Measurements from ENCODE around the gene MIEF2.
"Not testable (repeated sequence)": the region's sequence is repeated elsewhere in the genome, so short reads cannot be mapped to it uniquely, and the experiment has no call there.

Gene MIEF2

DNA sequence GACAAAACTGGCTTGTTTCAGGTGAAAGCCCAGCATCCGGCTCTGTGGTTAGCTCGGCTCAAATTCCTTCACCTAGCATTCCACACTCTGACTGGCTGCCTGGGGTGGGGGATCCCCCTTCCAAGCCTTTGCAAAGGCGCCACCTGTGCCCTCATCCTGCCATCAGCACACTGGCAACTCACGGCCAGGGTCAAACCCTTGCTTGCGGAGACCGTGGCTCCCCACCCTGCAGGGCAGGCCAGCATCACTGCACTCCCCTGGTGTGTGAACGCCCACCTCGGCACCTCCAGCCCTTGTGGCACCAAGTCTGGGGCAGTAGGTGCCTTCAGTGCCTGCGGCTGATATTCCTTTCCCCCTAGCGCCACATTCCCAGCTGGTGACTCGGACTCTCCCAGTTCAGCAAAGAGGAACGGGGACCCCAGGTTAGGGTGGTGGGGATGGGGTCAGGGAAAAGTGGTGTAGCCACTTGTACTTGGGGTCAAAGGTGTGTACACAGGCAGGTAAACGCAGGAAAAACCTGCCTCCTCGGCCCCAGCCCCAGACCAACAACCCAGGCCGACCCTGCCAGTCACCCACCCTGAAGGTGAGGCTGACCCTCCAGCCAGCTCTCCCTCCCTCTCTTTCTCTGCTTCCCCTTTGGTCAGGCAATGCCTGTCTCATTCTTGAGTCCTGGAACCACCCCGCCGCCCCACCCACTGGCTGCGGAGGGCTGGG, 3.0 kb upstream of the MIEF2 start:
- no peak for DNase-seq

DNA sequence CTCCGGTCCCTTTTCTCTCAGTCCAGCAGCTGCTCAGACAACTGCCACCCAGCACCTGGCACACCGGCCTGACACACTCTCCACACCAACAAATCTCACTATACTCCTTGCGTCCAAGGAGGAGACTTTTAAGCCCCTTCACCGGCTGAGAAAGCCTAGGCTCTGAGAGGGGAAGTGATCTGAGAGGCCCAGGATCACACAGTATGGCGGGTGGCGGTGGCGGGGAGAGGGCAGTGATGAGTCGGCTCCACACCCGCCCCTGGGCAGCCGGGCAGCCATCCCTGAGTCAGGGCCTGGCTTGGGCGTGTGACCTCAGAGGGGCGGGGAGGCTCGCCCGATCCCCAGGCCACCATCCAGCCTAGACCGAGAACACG, 2.5 kb upstream of the MIEF2 start:
- no peak for DNase-seq

DNA sequence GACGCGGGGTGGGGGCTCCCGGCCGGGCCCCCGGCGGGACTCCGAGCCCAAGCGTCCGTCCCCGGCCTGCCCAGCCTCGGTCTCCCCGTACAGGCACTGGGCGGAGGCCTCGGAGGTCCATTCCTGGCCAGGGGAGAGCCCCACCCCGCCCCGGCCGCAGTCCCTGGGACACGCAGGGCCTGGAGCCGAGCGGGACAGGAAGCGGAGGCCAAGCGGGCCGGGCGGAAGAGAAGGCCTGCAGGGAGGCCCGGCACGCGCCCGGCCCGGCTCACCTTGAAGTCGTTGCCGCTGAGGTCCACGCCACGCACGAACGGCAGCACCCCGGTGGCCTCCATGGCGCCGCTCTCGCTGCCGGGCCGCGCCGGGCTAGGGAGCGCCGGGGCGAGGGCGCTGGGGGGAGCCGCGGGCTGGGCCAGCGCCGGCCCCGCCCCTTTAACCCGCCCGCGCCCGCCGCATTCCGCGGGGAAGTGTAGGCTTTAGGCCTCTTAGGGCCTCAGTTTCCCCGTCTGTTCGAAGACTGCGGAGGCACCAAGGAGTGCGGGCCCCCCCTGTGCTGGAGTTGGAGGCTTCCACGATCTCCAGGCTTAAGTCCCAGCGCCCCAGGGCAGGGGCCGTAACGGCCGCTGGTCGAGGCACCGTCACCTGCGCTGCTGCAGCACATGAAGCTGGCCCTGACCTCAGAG, 2.0 kb upstream of the MIEF2 start, which contains the start of gene FLII:
FLII (minus strand) TSS at position 383 of the 683 bp plus-strand sequence; CDS start at position 335, 48 bp downstream.
- DNase-seq = no peak

DNA sequence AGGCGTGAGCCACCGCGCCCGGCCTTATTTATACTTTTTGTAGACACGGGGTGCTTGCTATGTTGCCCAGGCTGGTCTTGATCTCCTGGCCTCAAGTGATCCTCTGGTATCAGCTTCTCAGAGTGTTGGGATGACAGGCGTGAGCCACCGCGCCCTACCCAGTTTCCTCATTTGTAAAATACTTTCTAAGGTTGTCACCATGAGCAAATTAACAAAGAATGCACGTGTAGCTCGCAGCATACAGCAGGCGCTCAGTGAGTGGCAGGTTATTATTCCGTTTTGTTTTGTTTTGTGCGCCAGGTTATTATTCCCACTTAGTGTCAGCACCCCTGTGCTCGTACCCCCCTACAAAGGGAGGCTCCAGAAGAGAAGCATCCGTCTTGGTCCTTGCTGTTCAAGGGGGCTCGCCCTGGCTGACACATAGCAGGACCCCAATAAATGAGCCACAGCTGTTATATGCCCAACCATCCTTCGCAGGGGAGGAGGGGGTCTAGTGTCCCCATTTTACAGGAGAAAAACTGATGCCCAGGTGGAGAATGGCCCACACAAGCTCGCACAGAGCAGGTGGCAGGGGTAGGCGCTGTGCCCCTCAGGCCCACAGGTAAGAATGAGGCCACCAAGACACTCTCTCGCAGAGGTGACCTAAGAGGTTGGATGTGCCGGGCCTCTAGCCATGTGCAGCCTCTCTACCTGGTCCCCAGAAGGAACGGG, 686 bp upstream of the MIEF2 start:
- DNase-seq = no peak

DNA sequence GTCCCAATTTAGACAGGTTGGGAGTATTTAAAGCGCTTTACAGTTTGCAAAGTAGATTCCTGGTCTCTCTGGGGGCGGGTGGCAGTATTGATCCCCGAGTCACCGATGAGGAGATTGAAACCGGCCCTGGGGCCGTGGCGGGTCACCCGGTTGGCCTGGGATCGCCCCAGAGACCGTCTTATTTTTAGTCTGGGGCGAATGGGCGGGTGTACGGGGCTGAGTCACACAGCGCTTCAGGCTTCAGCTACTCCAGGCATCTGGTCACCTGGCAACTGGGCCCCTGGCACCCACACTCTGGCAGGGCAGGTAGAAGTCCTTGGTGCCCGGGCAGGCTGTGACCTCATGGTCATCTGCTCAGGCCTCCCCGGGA, 669 bp downstream of the MIEF2 start:
- no peak for DNase-seq

DNA sequence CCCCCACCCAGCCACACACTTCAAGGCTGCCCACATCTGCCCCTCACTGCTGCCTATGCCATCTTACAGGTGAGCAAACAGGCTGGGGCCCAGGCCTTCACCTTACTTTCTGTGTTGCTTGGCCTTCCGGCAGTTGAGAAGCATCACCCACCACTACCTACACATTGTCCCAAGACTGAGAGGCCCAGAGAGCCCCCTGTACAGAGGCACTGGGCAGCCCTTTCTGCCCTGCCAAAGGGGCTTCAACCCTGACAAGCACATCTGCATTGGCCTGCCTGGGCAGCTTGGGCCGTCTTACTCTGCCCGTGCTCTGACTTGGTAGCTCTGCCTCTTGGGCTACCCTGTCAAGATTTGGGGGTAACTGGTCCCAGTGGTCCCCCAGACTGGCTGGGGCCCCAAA, 1.2 kb downstream of the MIEF2 start:
- no peak for DNase-seq

DNA sequence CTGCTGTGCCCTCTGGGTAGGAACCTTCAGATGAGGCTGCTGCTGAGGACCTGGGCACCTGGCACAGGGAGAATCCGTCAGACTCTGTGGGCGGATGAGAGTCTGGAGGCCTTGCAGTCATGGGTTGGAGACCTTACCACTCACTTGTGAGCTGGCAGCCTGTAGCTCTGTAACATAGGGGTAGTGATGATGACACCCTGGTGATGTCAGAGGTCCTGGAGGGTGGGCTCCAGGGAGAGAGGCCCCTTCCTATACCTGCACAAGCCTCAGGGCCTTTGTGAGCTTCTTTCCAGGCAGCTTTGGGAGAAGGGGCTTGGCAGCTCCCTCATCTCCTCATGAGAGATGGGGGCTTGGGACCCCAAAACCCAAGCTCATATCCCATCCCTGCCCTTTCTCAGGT, 1.6 kb downstream of the MIEF2 start:
- no peak for DNase-seq

DNA sequence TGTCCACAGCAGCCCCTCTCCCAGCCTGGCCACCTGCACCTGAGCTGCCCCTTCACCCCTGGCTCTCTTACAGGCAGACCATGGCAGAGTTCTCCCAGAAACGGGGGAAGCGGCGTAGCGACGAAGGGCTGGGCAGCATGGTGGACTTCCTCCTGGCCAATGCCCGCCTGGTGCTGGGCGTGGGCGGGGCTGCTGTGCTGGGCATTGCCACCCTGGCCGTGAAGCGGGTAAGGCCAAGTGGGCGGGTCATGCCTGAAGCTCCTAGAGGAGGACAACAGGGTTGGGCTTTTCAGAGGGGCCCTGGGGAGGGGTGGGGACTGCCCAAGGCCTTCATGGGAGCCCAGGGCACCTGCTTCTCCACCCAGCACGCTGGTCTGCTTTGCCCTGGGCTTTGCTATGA, 2.2 kb downstream of the MIEF2 start:
- no peak for DNase-seq

DNA sequence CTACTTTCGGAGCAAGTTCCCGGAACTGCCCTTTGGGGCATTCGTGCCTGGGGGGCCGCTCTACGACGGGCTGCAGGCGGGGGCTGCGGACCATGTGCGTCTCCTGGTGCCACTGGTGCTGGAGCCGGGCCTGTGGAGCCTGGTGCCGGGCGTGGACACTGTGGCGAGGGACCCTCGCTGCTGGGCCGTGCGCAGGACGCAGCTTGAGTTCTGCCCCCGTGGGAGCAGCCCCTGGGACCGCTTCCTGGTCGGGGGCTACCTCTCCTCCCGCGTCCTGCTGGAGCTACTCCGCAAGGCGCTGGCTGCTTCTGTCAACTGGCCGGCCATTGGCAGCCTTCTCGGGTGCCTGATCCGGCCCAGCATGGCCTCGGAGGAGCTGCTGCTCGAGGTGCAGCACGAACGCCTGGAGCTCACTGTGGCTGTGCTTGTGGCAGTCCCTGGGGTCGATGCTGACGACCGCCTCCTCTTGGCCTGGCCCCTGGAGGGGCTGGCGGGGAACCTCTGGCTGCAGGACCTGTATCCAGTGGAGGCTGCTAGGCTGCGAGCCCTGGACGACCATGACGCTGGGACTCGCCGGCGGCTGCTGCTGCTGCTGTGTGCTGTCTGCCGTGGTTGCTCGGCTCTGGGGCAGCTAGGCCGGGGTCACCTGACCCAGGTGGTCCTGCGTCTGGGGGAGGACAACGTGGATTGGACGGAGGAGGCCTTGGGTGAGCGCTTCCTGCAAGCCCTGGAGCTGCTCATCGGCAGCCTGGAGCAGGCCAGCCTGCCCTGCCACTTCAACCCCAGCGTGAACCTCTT, 3.6 kb downstream of the MIEF2 start:
- DNase-seq = no peak

DNA sequence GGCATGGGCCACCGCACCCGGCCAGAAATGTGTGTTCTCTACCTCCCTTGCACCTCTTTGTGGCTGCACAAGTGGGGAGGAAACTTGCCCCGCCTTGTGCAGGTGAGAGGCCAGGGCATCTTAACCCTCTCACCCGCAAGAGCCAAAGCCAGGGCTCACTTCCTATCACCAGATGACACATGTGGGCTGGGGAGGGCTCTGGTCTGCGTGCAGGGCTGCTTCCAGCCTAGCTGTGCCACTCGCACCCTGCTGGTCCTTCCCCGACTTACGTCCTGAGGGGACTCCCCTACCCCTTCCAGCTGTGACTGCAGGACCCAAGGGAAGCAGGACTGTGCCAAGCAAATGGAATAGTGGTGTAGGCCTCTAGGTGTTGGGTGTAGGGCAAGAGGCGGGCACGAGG, 6.9 kb downstream of the MIEF2 start:
- no peak for DNase-seq

DNA sequence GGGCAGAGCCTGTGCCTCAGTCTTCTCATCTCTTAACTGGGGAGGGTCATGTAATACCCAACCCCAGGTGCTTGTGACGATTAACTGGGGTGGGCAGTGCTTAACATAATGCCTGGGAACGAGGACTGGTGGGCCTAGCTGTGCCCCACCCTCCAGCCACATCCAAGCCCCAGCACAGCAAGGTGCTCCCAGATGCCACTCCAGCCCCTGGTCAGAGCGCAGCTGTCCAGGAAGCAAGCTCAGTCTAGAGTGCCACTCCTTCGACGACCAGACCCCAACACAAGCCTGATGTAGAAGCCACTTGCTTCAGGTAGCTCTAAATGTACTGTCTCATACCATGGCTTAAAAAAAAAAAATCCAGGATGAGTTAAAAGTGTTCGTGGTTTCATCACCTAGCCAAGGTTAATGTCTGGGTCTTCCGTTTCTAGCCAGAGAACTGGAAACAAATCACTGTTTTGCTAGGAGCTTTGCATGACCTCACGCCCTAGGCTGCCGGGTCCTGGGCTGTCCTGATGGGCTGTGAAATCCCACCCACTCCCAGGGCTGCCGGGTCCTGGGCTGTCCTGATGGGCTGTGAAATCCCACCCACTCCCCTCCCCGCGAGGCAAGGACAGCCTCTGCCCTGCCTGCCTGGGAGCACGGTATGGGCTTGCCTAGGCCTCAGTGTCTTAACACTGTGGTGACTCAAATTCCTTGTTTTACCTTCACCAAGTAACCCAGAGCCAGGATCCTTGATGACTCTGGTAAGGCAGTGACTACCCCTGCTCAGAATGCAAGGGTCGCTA, 7.7 kb downstream of the MIEF2 start:
- DNase-seq = no peak

DNA sequence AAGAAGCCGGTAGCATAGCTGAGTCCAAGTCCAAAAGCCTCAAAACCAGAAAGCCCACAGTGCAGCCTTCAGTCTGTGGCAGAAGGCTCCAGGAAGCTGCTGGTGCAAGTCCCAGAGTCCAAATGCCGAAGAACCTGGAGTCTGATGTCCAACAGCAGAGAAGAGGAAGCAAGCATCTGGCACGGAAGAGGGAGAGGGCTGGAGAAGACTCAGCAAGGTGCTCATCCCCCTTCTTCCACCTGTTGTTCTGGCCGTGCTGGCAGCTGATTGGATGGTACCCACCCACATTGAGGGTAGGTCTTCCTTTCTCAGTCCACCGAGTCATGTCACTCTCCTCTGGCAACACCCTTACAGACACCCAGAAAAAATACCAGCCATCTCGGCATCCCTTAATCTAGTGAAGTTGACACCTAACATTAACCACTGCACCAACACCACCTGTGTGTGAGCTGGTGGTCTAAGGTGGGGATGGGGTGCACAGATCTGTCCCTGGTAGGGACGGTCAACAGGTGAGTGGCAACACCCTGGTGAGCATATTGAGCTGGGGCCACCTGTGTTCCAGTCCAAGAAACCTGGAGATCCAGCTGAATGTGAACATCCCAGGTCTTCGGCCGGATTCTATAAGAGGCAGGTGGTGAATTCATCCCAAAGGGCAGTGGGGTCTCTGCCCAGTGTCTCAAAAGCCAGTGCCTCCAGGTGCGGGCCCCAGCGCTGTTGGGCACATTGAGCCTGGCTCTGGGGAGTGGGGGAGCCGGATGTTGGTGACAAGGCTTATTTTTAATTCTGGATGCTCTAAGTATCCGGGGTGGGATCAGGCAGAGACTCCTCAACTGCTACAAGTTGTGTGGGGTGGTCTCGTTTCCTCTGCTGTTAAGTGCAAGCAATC, 9.8 kb downstream of the MIEF2 start:
- DNase-seq = no peak

DNA sequence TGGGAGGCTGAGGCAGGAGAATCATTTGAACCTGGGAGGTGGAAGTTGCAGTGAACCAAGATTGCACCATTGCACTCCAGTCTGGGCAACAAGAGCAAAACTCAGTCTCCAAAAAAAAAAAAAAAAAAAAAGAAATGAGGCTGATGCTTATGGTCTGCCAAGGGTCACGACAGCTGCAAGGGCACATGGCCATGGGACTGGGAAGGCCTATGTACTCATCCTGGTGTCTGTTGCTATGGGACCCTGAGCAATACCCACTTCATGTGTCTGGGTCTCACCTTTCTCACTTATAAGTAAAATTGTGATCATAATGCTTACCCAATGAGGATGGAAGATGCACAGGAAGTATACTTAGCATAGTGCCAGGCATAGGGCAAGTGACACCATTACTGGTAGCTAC, 16.6 kb downstream of the MIEF2 start:
- no peak for DNase-seq

DNA sequence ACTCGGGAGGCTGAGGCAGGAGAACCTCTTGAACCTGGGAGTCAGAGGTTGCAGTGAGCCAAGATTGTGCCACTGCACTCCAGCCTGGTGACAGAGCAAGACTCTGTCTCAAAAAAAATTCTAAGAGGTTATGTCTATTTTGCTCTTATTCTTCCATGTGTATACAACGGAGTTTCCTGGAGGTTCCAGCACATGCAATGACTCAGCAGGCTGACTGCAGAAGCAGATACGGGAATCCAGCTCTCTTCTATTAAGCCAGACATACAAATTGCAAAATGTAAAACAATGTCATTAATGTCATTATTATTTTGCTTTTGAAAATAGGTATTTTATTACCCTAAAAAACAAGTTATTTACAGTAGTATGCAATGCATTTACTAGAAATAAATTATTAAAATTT, 18.4 kb downstream of the MIEF2 start:
- DNase-seq = no peak

DNA sequence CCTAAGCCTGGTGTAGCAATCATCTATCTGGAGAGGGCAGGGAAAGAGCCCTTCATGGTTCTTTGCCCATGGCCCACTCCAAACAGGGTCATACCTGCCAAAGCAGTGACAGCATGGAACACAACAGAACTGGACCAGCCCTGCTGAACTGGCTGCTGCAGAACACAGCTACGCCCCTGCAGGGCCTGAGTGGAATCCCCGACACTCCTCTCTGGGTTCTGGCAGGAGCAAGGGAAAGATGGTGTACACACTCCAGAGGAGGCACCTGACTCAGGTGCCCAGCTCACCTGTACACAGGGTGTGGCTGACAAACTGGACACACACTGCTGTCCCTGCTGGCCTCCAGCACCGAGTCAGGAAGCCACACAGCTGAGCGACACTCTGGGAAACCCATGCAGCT, 19.8 kb downstream of the MIEF2 start:
- no peak for DNase-seq

DNA sequence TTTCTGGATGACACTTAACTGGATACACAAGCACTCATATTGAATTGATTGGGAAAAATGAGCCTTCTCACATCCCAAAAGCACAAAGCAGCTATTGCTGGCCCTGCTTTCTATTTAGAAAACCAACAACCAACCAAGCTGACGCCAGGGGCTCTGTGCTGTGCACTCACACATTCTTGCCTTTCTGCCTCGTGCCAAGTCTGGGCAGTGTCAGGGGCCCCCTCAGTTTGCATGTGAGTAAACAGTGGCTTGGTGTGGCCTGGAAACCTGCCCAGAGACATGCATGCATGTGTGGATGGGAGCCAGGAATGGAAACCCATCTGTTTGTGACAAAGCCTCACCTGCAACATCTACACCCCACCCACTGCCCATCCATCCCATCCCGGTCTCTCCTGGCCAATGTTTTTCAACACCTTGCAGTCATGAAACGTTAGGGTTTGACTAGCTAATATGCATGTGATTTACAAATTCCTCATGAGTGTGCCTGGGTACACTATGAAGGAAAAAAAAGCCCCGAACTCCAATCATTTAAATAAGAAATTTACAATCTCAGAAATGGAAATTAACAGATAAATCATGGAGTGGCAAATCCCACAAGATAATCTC, 20.4 kb downstream of the MIEF2 start:
- DNase-seq = no peak

DNA sequence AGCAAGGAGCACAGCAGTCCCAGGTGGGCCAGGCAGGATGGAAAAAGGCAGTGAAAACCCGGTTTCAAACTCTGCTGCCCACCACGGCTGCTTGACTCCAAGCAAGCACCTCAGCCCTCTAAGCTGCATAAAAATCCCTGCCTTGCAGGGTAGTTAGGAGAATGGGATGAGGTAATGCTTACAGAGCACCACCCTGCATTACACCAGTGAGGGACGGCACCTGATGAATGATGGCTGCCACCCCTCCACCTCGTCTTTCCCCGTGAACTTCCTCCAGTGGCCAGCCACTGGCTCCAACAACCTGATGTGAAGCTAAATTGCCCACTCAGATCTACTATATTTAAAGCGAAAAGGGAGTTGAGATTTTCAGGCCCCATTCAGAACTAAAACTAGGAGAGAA, 21.3 kb downstream of the MIEF2 start:
- DNase-seq = no peak

DNA sequence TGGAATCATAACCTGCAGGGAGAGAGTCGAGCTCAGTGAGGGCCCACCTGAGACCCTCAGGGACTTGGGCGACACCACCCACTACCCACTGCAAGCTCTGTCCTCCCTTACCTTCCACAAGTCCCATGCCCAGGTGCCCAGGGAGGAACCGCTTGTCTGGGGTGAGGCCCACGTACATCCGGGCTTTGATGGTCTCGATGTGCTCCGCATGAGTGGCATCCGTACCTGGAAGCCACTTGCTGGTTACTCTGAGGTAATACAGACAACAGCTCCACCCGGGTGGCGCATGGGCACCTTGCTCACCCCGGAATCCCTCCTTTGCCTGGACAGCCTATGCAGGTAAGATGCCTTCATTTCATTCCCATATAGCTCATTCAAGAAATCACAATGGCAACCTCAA, 24.8 kb downstream of the MIEF2 start:
- DNase-seq = no peak

DNA sequence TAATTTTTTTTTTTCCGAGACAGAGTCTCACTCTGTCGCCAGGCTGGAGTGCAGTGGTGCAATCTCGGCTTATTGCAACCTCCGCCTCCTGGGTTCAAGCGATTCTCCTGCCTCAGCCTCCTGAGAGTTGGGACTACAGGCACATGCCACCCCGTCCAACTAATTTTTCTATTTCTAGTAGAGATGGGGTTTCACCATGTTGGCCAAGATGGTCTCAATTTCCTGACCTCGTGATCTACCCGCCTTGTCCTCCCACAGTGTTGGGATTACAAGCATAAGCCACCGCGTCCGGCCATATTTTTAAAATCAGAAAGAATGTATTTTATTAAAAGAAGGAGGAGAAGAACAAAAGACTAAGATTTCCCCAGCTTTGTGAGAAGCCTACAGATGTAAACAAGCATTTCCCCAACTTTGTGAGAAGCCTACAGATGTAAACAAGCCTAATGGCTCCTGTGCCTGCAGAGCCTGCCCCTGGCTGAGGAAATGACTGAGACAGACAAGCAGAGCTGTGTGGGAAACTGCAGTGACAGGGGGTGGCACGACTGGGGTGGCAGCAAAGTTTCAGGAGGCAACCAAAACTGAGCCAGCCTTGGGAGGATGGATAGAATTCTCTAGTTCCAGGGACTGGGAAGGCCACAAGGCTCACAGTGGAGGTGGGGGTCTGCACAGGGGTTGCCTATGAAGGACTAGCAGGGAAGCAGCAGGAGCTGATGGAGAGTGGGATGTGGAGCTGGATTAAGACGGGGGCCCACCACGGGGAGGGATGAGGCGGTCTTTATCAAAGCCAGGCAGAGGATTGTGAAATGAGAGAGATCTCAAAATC, 31.5 kb downstream of the MIEF2 start:
- DNase-seq = no peak

DNA sequence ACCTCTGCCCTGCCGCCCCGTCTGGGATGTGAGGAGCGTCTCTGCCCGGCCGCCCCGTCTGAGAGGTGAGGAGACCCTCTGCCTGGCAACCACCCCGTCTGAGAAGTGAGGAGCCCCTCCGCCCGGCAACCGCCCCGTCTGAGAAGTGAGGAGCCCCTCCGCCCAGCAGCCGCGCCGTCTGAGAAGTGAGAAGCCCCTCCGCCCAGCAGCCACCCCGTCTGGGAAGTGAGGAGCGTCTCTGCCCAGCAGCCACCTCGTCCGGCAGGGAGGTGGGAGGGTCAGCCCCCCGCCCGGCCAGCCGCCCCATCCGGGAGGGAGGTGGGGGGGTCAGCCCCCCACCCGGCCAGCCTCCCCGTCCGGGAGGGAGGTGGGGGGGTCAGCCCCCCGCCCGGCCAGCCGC, 37.6 kb downstream of the MIEF2 start:
- DNase-seq = not testable (repeated sequence)
